ENCODE results near the gene SCD5.

DNA sequence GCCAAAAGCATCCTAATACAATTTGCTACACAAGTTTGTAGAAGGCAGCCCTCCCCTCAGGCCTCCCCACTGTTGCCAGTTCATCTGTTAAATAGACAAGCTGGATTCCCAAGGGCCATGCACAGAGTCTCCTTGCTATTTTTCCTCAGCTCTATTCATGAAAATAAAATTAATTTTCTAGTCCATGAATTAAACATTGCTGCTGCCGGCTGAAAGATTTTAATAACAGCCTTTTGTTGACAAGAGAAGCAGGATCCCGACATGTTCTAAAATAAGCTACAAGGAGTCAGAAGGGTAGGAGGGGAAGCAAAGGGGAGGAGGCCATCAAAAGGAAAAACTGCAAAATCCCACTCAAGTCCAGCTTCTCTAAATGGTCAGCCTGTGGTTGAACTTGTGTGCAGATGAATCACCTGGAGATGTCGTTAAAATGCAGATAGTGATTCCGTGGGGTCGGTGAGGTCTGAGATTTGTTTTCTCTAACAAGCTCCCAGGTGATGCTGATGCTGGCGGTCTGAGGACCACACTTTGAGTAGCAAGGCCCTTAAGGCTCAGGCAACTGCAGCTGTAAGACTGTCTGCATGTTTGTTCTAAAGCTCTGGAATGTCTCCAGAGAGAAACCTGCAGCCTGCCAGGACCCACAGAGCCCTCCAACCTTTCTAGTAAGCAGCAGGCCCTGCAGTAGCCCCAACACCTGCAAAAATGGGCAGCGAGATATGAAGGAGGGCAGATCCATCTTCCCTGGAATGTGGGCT is 9.4 kb downstream of the SCD5 start:
- TF ChIP-seq ZBTB20 (CRISPR knock-in tag; IDR thresholded peaks at IDR 0.05; ENCODE audit: borderline replicate concordance, low read depth) (no peak), KAT2B (IDR thresholded peaks at IDR 0.05; ENCODE audit: borderline replicate concordance, low read depth, low read length) (no peak), YY1 (IDR thresholded peaks at IDR 0.05; ENCODE audit: insufficient read depth, insufficient replicate concordance, low read depth, low read length) (no peak), CHD2 (IDR thresholded peaks at IDR 0.05; ENCODE audit: low read depth, low read length) (no peak), POLR2A (IDR thresholded peaks at IDR 0.05; ENCODE audit: insufficient read depth in 1 of 2, low read depth in 2 of 2, low read length in 2 of 2) (no peak), ZNF768 (CRISPR knock-in tag; IDR thresholded peaks at IDR 0.05) (no peak)
